K562 (cell line): ENCODE data around the gene RAB4B. TPM values are rescaled to one million over a fixed set of nuclear protein-coding genes. Genes with fewer than 3 reads are reported as not detected.

Experiments used
- ATAC-seq: fragments of 200-7000 bp; cut with Tn5 transposase; 3 replicates; pipeline ENCODE4 v1.9.1; 2020; ENCODE audit warnings: moderate library complexity
- BruUV-seq: library from RNA; stranded (reverse); fragments of 400-500 nt; replicated peaks from 2 replicates; lab custom pipeline; 2021; lab: Mats Ljungman, UMichigan
- CTCF ChIA-PET: fragments of 300-600 bp; formaldehyde crosslinking; extraction: SDS; loops from one replicate; lab custom pipeline; 2021; ENCODE audit warnings: low intra/inter-chr PET ratio; lab: Yijun Ruan, JAX
- POLR2A ChIA-PET: fragments of 300-600, 350-650 bp; sonication (Branson Sonifier 250); formaldehyde crosslinking; extraction: SDS; loops from one replicate; lab custom pipeline; 2021; ENCODE audit warnings: antibody characterized with exemption, inconsistent platforms; lab: Yijun Ruan, JAX
- DNase-seq, 4 experiments: peaks; one replicate each; pipeline versions ENCODE4 v3.0.0 to v3.0.0-alpha.2; 2011 to 2018; ENCODE audit warnings: low spot score in 3 of 4, mixed read lengths in 3 of 4; ENCODE audit errors: extremely low read depth in 1 of 4
- FAIRE-seq: peaks from 2 replicates; lab custom pipeline; 2011; peaks lifted over from hg19 to GRCh38; lab: Jason Lieb, UNC
- H2AFZ ChIP-seq: 2 replicates; pipeline ENCODE4 v1.6.0; 2011; ENCODE audit warnings: low read depth, low read length, control low read depth, inconsistent platforms
- H3K27ac ChIP-seq: fragments of 200-600 bp; 3 replicates; pipeline ENCODE4 v1.8.0; 2011; ENCODE audit warnings: low read depth, mild to moderate bottlenecking, control low read depth, inconsistent platforms, low read length, moderate library complexity, mixed read lengths; ENCODE audit errors: extremely low read depth
- H3K27me3 ChIP-seq, 2 experiments: fragments of 300-600 bp in 1 of 2; 2 replicates in 1 of 2; 3 replicates in 1 of 2; pipeline versions ENCODE4 v1.6.0 to v1.8.0; 2011; ENCODE audit warnings: inconsistent platforms in 2 of 2, low read length in 2 of 2, mild to moderate bottlenecking in 1 of 2, mixed read lengths in 1 of 2, moderate library complexity in 1 of 2; ENCODE audit not compliant: control insufficient read depth in 2 of 2, insufficient read depth in 2 of 2
- H3K36me3 ChIP-seq: fragments of 300-600 bp; 3 replicates; pipeline ENCODE4 v1.8.0; 2011; ENCODE audit warnings: mild to moderate bottlenecking, low read length, inconsistent platforms; ENCODE audit not compliant: control insufficient read depth, insufficient read depth
- H3K4me1 ChIP-seq, 2 experiments: fragments of 200-600 bp in 1 of 2; replicated peaks in 1 of 2; 2 replicates in 1 of 2; 3 replicates in 1 of 2; pipeline versions ENCODE4 v1.5.1 to v1.8.0; 2011; ENCODE audit warnings: inconsistent platforms in 2 of 2, low read length in 2 of 2, mild to moderate bottlenecking in 1 of 2, mixed read lengths in 1 of 2, moderate library complexity in 1 of 2; ENCODE audit not compliant: control insufficient read depth in 2 of 2, insufficient read depth in 2 of 2
- H3K4me2 ChIP-seq: 2 replicates; pipeline ENCODE4 v1.6.1; 2011; ENCODE audit warnings: low read length, control low read depth, inconsistent platforms, mixed read lengths; ENCODE audit not compliant: insufficient read depth
- H3K4me3 ChIP-seq: fragments of 200-600 bp; sonication (generic), shearing (Covaris generic); 2 replicates; pipeline ENCODE4 v1.5.1; 2016; ENCODE audit warnings: control low read depth, inconsistent platforms
- H3K79me2 ChIP-seq: fragments of 200-600 bp; 3 replicates; pipeline ENCODE4 v1.8.0; 2011; ENCODE audit warnings: low read length, inconsistent platforms; ENCODE audit not compliant: control insufficient read depth, insufficient read depth
- H3K9ac ChIP-seq, 2 experiments: 2 replicates each; pipeline versions ENCODE4 v1.6.0 to v1.6.1; 2011; ENCODE audit warnings: low read depth in 2 of 2, low read length in 2 of 2, control low read depth in 1 of 2, inconsistent platforms in 1 of 2, mild to moderate bottlenecking in 1 of 2, mixed read lengths in 1 of 2; ENCODE audit not compliant: insufficient read depth in 1 of 2
- H3K9me1 ChIP-seq: one replicate; pipeline ENCODE4 v1.6.0; 2011; ENCODE audit warnings: inconsistent platforms, mild to moderate bottlenecking, low read length, moderate library complexity; ENCODE audit not compliant: control insufficient read depth, insufficient read depth
- H3K9me3 ChIP-seq: replicated peaks from 2 replicates; pipeline ENCODE4 v1.5.1; 2011; ENCODE audit warnings: low read depth, low read length, inconsistent platforms; ENCODE audit not compliant: control insufficient read depth, insufficient read depth
- H4K20me1 ChIP-seq: replicated peaks from 2 replicates; pipeline ENCODE4 v1.6.1; 2011; ENCODE audit warnings: low read length, inconsistent platforms, mixed read lengths; ENCODE audit not compliant: control insufficient read depth, insufficient read depth
- CTCF ChIP-seq, 3 experiments: IDR thresholded peaks in 2 of 3; conservative IDR thresholded peaks in 1 of 3; 2 replicates each; pipeline ENCODE4 v1.5.1; 2011 to 2012; ENCODE audit warnings: low read length in 3 of 3, mild to moderate bottlenecking in 3 of 3, control low read depth in 2 of 3, improper control_type of control experiment in 1 of 3, inconsistent platforms in 1 of 3, low read depth in 1 of 3, mixed read lengths in 1 of 3, moderate library complexity in 1 of 3; ENCODE audit not compliant: insufficient read depth in 2 of 3
- ILK ChIP-seq: fragments of 450-650 bp; IDR thresholded peaks from 2 replicates; pipeline ENCODE4 v1.6.1; 2016; ENCODE audit warnings: missing genetic modification characterization, low read depth, mild to moderate bottlenecking, missing compliant biosample characterization, moderate library complexity, borderline replicate concordance
- KLF13 ChIP-seq: fragments of 450-650 bp; IDR thresholded peaks from 2 replicates; pipeline ENCODE4 v1.6.1; 2016; ENCODE audit warnings: missing genetic modification characterization, low read depth, mild to moderate bottlenecking, missing compliant biosample characterization, moderate library complexity, borderline replicate concordance
- L3MBTL2 ChIP-seq: fragments of 450-650 bp; IDR thresholded peaks from 2 replicates; pipeline ENCODE4 v1.6.1; 2016; ENCODE audit warnings: mild to moderate bottlenecking, moderate library complexity
- NFXL1 ChIP-seq: fragments of 450-650 bp; formaldehyde crosslinking; IDR thresholded peaks from 2 replicates; pipeline ENCODE4 v1.4.0; 2021; ENCODE audit warnings: mild to moderate bottlenecking
- PHF8 ChIP-seq: fragments of 200-600 bp; sonication (generic); IDR thresholded peaks from 2 replicates; pipeline ENCODE4 v1.6.1; 2012; ENCODE audit warnings: mixed run types, mild to moderate bottlenecking, inconsistent platforms, low read length, moderate library complexity, borderline replicate concordance
- POLR2G ChIP-seq: fragments of 200-400 bp; formaldehyde crosslinking; IDR thresholded peaks from 2 replicates; pipeline ENCODE4 v1.6.1; 2017; ENCODE audit warnings: low read depth, mild to moderate bottlenecking, antibody characterized with exemption, low read length, moderate library complexity
- RBFOX2 ChIP-seq: fragments of 200-400 bp; formaldehyde crosslinking; IDR thresholded peaks from 2 replicates; pipeline ENCODE4 v1.6.1; 2017; ENCODE audit warnings: low read depth, mild to moderate bottlenecking, low read length, moderate library complexity
- TRIM24 ChIP-seq, 2 experiments: fragments of 450-650 bp; IDR thresholded peaks; 2 replicates each; pipeline ENCODE4 v1.6.1; 2016
- ZBTB8A ChIP-seq: fragments of 450-650 bp; IDR thresholded peaks from 2 replicates; pipeline ENCODE4 v1.6.1; 2018; ENCODE audit warnings: mild to moderate bottlenecking, moderate library complexity; ENCODE audit not compliant: partially characterized antibody
- ZNF197 ChIP-seq: fragments of 200-800 bp; sonication (Bioruptor generic); IDR thresholded peaks from 2 replicates; pipeline ENCODE4 v1.6.1; 2016; ENCODE audit warnings: low read depth, missing genetic modification characterization, missing compliant biosample characterization
- ZNF445 ChIP-seq: fragments of 250-450 bp; sonication (Bioruptor Pico); IDR thresholded peaks from 2 replicates; pipeline ENCODE4 v1.4.0; 2020; ENCODE audit warnings: low read depth, mild to moderate bottlenecking, moderate library complexity
- ZNF785 ChIP-seq: fragments of 250-450 bp; sonication (Bioruptor Pico); IDR thresholded peaks from 2 replicates; pipeline ENCODE4 v1.4.0; 2020; ENCODE audit warnings: mild to moderate bottlenecking
- WGBS: fragments of 100-300 bp; shearing (Covaris generic); methylation state at CpG from one replicate; pipeline ENCODE4 v1.1.6; 2016; ENCODE audit warnings: low coverage, mixed read lengths; ENCODE audit not compliant: insufficient coverage; ENCODE audit errors: missing lambda C conversion rate; 5-methylcytosine and 5-hydroxymethylcytosine counted together
- in situ Hi-C: fragments of 300-500 bp; cut with MboI; formaldehyde crosslinking; loops from 4 replicates; pipeline ENCODE4 v1.15.0; 2018; ENCODE audit warnings: inconsistent platforms, mixed read lengths
- intact Hi-C: fragments of 100-400 bp; cut with micrococcal nuclease; formaldehyde crosslinking; loops from 2 replicates; pipeline ENCODE4 v1.14.2; 2022
- polyA plus RNA-seq, 8 experiments: library from polyadenylated mRNA; depleted of rRNA in 4 of 8; stranded (reverse) in 5 of 8; unstranded in 3 of 8; fragments of >200 nt; fragmentation: Nextera tagmentation in 2 of 8; fragmentation: Illumina TruSeq in 1 of 8; extraction: Ambion mirVana in 2 of 8; extraction: Trizol in 1 of 8; gene quantifications; 2 replicates each; pipeline versions ENCODE4 v1.2.1 to v1.2.3, GENCODE V29; 2011 to 2014; ENCODE audit warnings: inconsistent platforms in 1 of 8, missing spikeins in 1 of 8
- total RNA-seq, 7 experiments: library from RNA; depleted of rRNA in 6 of 7; stranded (reverse); fragments of >200 nt in 6 of 7; fragmentation: Illumina TruSeq in 2 of 7; extraction: Trizol in 2 of 7; gene quantifications; 2 replicates each; pipeline versions ENCODE4 v1.2.1 to v1.2.3, GENCODE V29; 2011 to 2021; ENCODE audit warnings: low replicate concordance in 1 of 7

The RAB4B gene
- total and polyA plus RNA-seq, 9 of the 15 experiments (the other 6 are each of a cell fraction or from before 2014, with no cell fraction given): 0.28 to 20.4 (median 9.0) TPM

DNA sequence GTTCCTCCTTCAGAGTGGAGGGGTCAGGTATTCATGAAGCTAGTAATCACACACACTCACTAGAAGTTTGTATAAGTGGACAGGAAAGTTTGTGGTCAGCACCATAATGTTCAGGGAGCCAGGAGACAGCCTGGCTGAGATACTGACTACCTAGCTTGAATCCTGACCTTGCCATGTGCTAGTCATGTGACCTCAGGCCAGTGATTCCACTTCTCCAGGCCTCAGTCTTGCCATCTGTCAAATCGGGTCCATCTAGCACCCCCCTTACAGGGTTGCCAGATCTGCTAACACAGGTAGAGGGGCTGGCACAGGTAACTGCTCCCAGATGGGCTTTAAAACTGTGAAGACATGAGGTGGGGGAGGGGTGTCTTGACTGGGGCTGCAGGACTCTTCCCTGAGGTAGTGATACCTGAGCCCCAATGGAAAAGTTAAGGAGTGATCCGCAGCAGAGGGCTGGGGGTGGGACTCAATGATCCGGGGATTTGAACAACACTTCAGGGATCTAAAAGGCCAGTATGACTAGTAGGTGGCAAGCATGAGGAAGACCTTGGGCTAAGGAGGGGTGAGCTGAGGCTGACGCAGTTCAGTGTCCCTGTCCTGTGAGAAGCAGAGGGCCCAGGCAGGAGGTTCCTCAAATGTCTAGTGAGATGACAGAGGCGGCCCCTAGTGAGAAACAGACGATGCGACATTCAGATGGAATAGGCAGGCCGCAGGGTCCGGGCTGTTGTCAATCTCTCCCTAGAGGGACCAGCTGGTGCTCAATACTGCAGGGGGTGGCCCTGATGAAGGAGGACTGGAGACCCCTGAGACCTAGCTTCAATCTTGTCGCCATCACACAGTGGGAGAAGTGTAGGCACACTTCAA is 36.3 kb upstream of the RAB4B start (continued):
- peak; percentile 8 to 35 (median 11); a peak in 2 of 6 replicates for TF ChIP-seq CTCF (IDR thresholded peaks at IDR 0.05 in 2 of 3, conservative IDR thresholded peaks at IDR 0.05 in 1 of 3; ENCODE audit: insufficient read depth in 2 of 3, low read depth in 1 of 3, low read length in 3 of 3)
- no peak for TF ChIP-seq NFXL1
- TF ChIP-seq ILK (tag): no peak

- Histone ChIP-seq H2AFZ (no peak overlapping the region), H3K9me3 (no peaks in the 10 kb centered on the region), H4K20me1 (0 out of 2 replicates have a peak, but pooled peaks cover 3% of the 10 kb centered on the region), H3K4me2 (no peak overlapping the region), H3K9ac (peak overlapping the region in 1 of 2 experiments; percentile 74; a peak in 2 of 4 replicates), H3K79me2 (no peaks in the 10 kb centered on the region), H3K36me3 (peaks cover 23% of the 10 kb centered on the region; the same call in 2 of the 3 replicates), H3K4me3 (no peak overlapping the region), H3K9me1 (no peaks in the 10 kb centered on the region), H3K4me1 (peaks cover 0 to 42% of the 10 kb centered on the region in 2 experiments; a peak in 3 of 5 replicates), H3K27me3 (no peaks in the 10 kb centered on the region), H3K27ac (no peak overlapping the region)
- in situ Hi-C loops (no loop called here), intact Hi-C loops (loop anchor here (5.0 kb wide), 1 partner anchor 80 kb away; no protein-coding TSS in a partner anchor)
- no peak for DNase-seq
- ATAC-seq: no peak
- ChIA-PET CTCF (no interaction called here), POLR2A (interaction anchor here (0.7 to 1.6 kb wide), 3 partner anchors 8 to 450 kb away, joined by 3 to 6 read pairs (median 4); partner anchors contain the start of genes ACTMAP and SNRPA)
- no TSS peak for BruUV-seq
- 77% methylated on average over 16 of the region's 17 CpGs for WGBS
- no peak for FAIRE-seq
- TF ChIP-seq POLR2G (peak; percentile 67; the same call in 1 of the 2 replicates), RBFOX2 (peak; percentile 35; the same call in 1 of the 2 replicates), L3MBTL2 (no peak), ZNF197 (CRISPR knock-in tag) (no peak), PHF8 (no peak), ZBTB8A (no peak), KLF13 (tag) (no peak), ZNF785 (CRISPR knock-in tag) (no peak), TRIM24 (IDR thresholded peaks at IDR 0.05) (no peak), ZNF445 (CRISPR knock-in tag) (no peak)
Measured at GRCh38 chr19:40742477-40742876, 35.6 kb upstream of the RAB4B start.
